HG03571 (cell line): ENCODE results near the gene FADS6.

Experiments
- ATAC-seq: cut with Tn5 transposase; IDR thresholded peaks from one replicate; pipeline ENCODE4 v1.9.1; 2021; ENCODE audit not compliant: unreplicated experiment

The FADS6 gene, protein sequence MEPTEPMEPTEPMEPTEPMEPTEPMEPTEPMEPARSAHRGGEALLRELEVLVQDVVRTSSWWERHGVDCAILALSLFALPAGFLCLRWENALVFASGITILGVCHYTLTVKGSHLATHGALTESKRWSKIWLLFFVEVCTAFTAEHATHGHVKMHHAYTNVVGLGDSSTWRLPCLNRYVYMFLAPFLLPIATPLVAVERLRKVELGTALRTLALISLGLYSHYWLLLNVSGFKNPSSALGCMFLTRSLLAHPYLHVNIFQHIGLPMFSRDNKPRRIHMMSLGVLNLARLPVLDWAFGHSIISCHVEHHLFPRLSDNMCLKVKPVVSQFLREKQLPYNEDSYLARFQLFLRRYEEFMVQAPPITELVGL

GRCh38 chr17:74892974-74893911 lies at the start of gene FADS6:
TSS of gene FADS6 (minus strand) at chr17:74893633. CDS start at chr17:74893595, 38 bp downstream.
- ATAC-seq, result no peak

- ATAC-seq, result no peak
Measured at GRCh38 chr17:74941128-74941725, 47.8 kb upstream of the FADS6 start.

DNA sequence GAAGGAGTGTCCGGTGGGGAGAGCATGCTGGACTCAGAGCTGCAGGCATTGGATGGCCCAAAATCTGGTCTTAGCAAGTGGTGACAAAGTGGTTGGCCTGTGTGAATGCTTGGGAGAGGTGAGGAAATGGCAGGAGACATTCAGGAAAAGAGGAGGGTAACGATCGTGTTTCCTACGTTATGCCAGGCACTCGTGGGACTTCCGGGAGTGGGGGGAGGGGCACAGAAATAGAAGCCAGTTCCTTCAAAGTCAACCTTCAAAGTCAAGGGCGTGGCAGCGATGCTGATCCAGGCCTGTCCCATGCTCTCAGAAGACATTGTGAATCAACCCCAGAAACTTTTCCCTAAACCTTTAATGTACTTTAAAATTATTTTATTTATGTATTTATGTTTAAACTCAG lies 46.1 kb upstream of the FADS6 start:
- ATAC-seq, result no peak

DNA sequence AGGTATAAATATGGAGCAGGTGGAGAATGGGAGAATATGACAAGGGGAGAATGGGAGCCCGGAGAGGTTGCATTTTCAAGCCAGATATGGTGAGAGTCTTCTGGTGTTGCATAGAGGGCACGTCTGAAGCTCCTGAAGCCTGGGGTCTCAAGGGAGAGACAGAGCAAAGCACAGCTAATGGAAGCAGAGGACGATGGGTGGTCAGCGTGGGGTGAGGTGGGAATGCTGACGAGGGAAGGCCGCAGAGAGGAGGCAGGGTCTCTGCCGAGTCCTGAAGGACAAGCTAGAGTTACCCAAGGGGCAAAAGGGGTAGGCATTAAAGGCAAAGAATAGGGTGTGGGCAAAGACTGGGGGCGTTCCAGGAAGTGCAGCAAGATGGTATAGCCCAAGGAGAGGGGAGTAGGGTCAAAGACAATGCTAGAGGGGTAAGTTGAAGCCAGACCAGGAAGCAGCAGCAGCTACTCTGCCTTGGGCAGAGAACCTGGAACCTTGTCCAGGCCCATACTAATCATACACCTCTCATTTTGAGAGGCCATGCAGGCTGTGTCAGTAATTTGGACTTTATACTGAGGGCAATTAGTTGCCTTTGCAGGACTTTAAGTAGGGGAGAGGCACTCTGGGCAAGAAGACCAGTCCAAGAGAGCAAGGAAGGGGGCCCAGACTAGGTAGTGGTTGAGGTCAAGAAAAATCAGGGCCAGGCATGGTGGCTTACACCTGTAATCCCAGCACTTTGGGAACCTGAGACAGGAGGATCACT lies 44.9 kb upstream of the FADS6 start:
- no peak for ATAC-seq

DNA sequence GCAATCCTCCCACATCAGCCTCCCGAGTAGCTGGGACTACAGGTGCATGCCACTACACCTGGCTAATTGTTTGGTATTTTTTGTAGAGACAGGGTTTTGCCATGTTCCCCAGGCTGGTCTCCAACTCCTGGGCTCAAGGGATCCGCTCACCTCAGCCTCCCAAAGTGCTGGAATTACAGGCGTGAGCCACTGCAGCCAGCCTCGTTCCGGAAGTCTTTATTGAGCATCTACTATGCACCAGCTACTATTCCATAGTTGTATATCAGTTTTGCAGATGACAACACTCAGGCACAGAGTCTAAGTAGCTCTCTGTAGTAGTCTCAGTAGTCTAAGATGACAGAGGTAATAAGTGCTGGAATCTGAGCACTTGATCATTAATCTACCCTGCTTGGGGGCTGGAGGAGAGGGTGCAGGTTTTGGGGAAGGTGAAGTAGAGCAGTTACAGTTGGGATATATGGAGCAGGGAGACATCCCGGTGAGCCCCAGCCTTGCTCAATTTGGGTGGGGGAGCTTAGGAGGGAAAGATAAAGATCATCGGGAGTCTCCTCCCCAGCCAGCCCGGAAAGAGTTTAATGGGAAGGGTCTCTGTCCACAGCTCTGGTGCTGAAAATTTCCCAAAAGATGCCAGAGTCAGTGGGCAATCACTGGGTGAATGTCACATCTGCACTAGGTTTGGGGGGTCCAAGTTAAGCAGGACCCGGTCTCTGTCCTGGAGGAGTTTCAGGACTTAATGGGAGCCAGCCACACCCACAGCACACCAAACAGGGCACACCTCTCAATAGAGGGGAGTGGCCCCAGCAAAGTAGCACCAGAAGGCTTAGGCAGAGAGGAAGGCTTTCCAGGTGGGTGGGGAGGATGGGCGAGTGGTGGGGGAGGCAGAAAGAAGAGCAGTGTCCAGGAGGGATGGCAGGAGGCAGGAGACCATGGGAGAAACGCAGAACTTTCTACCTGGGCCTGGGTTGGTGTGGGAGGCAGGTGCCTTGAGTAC lies 43.9 kb upstream of the FADS6 start:
- no peak for ATAC-seq

- ATAC-seq, result no peak
Measured at GRCh38 chr17:74936470-74936799, 43.0 kb upstream of the FADS6 start.

- no peak for ATAC-seq
Measured at GRCh38 chr17:74935585-74936469, 42.4 kb upstream of the FADS6 start, which contains the start of gene OTOP3. TSS of gene OTOP3 (plus strand) at chr17:74935898. CDS start at chr17:74935922, 24 bp downstream.

- no peak for ATAC-seq
Measured at GRCh38 chr17:74935048-74935447, 41.6 kb upstream of the FADS6 start.

DNA sequence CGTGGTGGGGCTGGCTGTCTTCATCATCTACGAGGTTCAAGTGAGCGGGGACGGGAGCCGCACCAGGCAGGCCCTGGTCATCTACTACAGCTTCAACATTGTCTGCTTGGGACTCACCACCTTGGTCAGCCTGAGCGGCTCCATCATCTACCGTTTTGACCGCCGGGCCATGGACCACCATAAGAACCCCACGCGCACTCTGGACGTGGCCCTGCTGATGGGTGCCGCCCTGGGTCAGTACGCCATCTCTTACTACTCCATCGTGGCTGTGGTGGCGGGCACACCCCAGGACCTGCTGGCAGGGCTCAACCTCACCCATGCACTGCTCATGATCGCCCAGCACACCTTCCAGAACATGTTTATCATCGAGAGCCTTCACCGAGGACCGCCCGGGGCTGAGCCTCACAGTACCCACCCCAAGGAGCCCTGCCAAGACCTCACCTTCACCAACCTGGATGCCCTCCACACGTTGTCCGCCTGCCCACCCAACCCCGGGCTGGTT lies 37.2 kb upstream of the FADS6 start:
- ATAC-seq, result no peak

DNA sequence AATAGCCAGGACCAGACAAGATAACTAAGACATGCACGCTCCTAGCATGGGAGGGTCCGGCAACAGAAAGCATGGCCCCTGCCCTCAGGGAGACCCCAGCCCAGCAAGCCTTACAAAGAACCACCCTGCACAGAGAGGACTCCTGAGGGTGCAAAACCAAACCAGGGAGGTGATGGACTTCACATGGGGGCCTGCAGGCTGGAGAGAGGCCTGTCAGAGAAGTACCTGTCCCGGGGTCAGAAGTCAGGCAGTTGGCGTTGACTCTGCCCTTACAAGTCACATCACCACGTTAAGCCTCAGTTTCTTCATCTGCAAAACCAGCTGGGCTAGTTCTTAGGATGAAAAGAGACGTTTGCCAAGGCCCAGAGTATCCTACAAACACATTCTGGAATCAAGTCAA lies 35.4 kb upstream of the FADS6 start:
- no peak for ATAC-seq

DNA sequence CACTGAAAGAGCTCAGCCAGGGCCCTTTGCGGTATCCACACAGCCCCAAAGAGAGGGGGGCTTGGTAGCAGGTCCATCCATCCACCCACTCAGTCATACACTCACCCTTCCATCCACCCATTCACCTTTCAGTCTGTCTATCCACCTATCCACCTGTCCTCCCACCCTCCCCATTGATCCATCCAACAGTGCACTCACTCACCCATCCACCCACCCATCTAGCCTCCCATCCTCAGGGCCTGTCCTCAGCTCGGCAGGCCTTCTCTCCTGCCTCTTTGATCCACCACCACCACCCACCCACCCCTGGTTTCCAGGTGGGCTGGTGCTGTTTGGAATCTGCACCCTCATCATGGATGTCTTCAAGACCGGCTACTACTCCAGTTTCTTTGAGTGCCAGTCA lies 31.8 kb upstream of the FADS6 start:
- no peak for ATAC-seq

DNA sequence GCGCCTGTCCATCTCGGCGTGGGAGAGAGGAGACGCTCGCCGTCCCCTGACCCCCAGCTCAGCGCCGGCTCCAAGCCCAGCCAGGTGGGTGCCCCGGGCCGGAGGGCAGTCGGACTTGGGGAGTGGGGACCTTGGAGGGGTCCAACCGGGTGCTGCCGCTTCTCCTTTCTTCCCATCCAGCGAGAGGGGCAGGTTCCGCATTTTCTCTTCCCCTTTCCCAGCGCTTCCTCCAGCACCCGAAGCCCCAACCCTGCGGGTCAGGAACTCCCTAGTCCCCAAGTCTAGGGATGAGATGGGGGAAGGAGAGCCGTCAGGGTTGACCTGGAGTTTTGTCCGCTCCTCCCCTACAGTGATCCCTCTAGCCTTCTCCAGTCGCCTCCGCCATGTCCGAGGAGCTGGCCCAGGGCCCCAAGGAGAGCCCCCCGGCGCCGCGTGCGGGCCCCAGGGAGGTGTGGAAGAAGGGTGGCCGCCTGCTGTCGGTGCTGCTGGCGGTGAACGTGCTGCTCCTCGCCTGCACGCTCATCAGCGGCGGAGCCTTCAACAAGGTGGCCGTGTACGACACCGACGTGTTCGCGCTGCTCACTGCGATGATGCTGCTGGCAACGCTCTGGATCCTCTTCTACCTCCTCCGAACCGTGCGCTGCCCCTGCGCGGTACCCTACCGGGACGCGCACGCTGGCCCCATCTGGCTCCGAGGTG lies 31.0 kb upstream of the FADS6 start, which contains the start of gene OTOP2:
Gene OTOP2, plus strand, starts transcription at position 24 of the 699 bp plus-strand sequence. Its CDS starts 360 bp downstream, at position 384.
- ATAC-seq, result no peak

DNA sequence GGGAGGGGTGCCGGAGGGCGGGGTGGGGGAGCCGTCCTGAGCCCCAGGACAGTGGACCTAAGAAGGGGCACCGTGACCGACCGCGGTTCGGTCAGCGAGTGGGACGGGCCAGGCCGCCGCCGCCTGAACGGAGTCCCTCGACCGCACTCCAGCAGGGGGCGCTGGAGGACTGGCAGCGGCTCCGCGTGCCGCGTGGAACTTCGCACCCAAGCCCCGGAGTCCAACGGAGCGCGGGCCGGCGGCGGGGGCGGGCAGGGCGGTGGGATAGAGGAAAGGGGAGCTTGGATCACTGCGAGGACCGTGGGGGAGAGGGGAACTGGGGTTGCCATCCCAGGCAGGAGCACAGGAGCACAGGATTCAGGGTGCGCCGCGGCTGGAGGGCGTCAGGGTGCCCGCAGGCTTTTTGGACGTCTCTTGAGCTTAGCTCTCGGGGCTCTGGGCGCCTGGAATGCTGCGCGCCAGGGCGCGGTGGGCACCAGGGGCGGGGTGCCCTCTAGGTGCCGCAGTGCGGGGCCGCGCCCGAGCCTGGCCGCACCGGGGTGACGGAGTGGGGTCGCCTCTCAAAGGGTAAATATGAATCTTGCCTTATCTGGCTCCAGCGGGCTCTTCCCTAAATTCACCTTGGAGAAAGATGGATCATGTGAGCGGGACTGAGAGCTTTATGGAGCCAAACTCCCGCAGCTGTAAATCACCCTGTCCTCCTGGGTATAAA lies 30.3 kb upstream of the FADS6 start:
- ATAC-seq, result no peak

DNA sequence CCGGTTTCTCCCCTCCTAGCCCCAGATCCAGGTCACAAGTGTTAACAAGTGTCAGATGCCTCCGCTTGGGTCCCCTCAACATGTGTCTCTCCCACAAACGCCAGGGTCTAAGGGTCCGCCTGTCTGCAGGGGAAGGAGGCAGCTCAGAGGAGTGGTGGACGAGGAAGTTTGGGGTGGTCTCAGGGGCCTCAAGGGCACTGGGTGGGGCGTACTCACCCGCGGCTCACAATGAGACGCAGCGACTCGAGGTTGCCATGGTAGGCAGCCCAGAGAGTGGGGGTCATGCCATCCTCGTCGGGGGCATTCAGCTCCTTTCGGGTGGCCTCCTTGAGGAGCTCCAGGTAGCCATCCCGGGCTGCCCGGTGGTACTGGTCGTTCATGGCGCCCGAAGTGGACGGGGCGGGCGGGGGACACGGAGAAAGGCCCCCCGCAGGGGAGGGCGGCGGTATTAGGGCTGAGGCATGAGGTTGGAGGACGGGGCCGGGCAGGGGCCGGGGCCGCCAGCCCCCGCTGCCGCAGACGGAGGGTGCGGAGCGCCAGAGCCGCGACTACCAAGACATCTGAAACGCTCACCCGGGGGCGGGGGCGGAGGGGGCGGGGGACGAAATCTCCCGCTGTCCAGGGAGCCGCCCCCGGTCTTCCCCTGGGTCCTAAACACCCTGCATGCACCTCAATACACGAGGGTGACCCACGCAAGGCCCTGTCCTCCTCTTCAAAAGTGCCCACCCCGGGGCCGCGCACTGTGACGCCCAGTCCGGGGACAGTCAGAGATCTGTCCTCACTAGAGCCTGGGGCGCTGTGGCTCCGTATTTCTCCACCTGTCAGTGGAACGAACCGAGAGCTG lies 29.5 kb upstream of the FADS6 start, which contains the start of gene USH1G:
Gene USH1G, minus strand, starts transcription at position 562 of the 844 bp plus-strand sequence. Its CDS starts 182 bp downstream, at position 380.
- ATAC-seq, result no peak

- ATAC-seq, result no peak
Measured at GRCh38 chr17:74922172-74922571, 28.7 kb upstream of the FADS6 start.

GRCh38 chr17:74921769-74922168 lies 28.3 kb upstream of the FADS6 start:
- no peak for ATAC-seq
